Left ventricle myocardium superior (tissue), 1 donor: ENCODE measurements around the gene PALLD. TPM values are rescaled to one million over a fixed set of nuclear protein-coding genes. Genes with fewer than 3 reads are reported as not detected.
"Not testable (repeated sequence)": the region's sequence is repeated elsewhere in the genome, so short reads cannot be mapped to it uniquely, and the experiment has no call there.

ENCODE experiments used
- ATAC-seq: fragments of 200-7000 bp; cut with Tn5 transposase; one replicate; pipeline ENCODE4 v1.9.1; 2020; ENCODE audit warnings: mild to moderate bottlenecking, moderate library complexity
- DNase-seq: peaks from one replicate; pipeline ENCODE4 v3.0.0-alpha.2; 2020
- intact Hi-C: fragments of 100-400 bp; cut with micrococcal nuclease; formaldehyde crosslinking; loops from one replicate; pipeline ENCODE4 v1.11.0; 2022
- total RNA-seq: library from RNA; stranded (reverse); fragmentation: NEBNext Ultra II Directional; extraction: Animal tissue kit (Norgen Biotek cat#: 25700); gene quantifications from one replicate; pipeline ENCODE4 v1.2.1, GENCODE V29; 2021
- donor health status: DM: no; HTN: yes; CAD: no; lungs with severe emphysema.

Gene PALLD
- total RNA-seq, 1 donor from 2014 or later, result 998 TPM

DNA sequence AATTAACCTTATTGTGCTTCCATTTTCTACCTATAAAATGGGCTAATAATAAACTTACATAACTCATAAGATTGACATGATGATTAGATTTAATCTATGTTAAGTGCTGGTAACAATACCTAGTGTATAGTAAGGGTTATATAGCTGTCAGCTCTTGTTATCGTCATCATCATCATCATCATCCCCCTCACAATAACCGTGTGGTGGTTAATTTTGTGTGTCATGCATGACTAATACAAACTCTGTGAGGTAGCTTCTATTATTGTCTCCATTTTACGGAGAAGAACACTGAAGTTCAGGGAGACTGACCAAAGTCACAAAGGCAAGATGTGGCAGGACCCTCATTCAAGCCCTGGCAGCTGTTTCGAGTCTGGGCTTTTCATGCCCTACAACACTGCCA lies 211.3 kb downstream of the PALLD start:
- ATAC-seq, result no peak
- intact Hi-C loops, result no loop called here

DNA sequence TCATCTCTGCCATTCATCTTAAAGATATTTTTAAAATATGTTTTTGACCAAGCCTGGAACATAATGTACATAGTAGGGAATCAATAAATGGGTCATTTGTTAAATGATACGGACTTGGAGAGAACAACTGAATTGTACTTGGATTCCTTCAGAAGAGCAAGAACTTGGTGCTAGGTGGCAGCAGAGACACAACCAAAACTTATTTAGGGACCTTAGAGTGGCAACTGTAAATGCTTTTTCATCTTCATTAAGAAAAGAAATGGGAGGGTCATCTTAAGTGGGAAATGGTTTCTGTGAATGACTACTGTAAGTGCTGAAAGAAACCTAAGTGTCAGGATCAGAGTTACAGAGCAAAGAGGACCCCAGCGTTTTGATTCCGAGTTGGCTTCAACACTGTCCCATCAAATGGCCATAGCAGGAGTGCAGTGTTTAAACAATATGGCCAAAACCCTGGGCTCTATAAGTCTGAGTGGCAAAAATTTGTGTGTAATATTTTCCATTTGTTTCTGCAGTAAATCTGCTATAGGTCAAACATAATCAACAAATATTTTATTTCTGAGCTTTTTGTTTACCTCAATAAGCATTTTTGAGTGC lies 213.6 kb downstream of the PALLD start:
- ATAC-seq (peak; percentile 71), DNase-seq (no peak)
- intact Hi-C loops, result loop anchor here (5.0 kb wide), 1 partner anchor 212 kb away; no protein-coding TSS in a partner anchor

More for the DNA sequence above, 211.3 kb downstream of the PALLD start:
- no peak for DNase-seq

DNA sequence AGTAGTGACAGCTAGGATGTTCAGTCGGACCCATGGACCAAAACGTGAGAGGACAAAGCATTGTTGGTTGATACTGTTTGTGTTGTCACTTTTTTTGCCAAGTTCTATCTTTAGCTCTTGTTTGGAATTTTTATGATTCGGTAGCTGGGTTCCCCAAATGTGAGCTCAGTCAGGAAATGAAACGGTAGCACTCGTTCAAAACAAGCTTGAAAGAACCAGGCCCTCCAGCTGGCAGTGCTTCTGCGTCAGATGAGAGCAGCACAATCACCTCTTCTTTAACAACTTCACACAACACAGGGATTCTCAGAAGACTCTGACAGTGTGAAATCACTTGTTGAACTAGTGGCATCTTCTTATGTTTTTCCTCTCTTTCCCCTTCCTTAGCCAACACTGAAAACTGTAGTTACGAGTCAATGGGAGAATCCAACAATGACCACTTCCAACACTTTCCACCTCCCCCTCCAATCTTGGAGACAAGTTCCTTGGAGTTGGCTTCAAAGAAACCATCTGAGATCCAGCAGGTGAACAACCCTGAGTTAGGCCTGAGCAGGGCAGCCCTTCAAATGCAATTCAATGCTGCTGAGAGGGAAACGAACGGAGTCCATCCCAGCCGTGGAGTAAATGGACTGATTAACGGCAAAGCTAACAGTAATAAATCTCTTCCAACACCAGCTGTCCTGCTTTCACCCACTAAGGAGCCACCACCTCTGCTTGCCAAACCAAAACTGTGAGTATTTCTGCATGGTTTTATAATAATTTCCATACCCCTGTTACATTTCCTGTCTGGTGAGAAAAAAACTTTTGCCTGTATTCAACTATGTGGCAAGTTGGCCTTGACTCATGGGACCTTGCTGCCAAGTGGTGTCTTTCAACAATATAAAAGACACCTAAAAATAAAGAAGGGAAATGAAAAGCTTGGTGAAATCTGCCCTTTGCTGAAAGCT lies 214.6 kb downstream of the PALLD start:
- ATAC-seq, result peak; percentile 43
- intact Hi-C loops, result loop anchor here (5.0 kb wide), 1 partner anchor 211 kb away; no protein-coding TSS in a partner anchor
- peak; percentile 37 for DNase-seq

DNA sequence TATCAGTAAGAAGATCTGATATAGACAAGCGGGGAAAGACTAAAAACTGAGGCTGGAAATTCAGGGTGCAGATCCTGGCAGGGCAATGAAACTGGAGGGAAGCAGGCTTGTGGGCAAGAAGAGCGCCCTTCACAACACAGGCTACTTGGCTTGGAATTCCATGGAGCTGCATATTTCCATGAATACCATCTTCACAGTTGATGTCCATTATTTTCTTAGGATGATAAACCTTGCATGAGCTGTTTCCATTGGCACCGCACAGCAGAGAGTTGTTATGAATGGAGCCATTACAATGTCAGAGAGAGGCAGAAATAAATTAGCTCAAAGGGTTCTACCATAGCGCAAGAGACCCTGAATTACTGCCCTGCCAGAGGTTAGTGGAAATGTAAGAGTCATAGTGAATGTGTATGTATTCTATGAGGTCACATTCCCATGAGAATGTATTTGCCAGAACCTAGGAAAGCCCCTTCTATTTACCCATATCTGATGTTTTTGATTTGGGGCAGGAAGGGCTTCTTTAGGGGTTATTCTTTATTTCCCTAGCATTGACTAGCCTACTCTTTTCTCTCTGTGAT lies 215.6 kb downstream of the PALLD start:
- intact Hi-C loops, result loop anchor here (5.0 kb wide), 1 partner anchor 210 kb away; no protein-coding TSS in a partner anchor
- no peak for DNase-seq
- ATAC-seq, result no peak

DNA sequence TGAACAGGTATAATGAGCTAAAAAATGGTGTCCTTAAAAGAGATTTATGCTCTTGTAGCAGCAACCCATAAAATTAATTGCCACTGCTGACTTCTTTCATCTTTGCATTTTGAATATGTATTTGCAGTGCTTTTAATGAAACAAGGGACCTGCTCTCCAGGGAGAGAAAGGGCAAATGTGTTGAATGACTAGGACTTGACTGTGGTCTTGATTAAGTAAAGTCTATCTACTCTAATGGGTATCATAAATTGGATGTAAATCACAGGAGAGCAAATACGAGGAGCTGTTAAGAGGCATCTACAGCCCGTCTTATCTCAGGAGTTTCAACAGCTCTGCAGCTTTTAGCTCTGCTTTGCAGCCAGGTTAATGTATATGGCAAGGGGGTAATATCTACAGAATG lies 216.4 kb downstream of the PALLD start:
- intact Hi-C loops, result loop anchor here (5.0 kb wide), 1 partner anchor 209 kb away; no protein-coding TSS in a partner anchor
- ATAC-seq (no peak), DNase-seq (no peak)

DNA sequence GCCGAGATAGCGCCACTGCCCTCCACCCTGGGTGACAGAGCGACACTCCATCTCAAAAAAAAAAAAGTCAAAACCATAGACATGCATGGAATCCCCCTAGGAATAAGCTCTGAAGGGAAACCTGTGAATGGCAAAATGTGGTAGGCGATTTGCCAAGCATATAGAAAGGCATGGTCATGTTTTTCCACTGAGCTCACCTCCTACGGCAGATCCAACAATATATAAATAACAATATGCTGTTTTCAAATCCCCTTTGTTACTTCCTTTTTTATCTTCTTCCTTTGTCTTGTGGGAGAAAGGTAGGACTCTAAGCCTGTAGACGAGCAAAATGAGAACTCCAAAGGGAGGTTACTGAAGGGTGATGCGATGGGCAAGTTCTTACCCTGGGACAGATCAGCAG lies 219.0 kb downstream of the PALLD start:
- ATAC-seq (no peak), DNase-seq (no peak)
- intact Hi-C loops, result no loop called here

DNA sequence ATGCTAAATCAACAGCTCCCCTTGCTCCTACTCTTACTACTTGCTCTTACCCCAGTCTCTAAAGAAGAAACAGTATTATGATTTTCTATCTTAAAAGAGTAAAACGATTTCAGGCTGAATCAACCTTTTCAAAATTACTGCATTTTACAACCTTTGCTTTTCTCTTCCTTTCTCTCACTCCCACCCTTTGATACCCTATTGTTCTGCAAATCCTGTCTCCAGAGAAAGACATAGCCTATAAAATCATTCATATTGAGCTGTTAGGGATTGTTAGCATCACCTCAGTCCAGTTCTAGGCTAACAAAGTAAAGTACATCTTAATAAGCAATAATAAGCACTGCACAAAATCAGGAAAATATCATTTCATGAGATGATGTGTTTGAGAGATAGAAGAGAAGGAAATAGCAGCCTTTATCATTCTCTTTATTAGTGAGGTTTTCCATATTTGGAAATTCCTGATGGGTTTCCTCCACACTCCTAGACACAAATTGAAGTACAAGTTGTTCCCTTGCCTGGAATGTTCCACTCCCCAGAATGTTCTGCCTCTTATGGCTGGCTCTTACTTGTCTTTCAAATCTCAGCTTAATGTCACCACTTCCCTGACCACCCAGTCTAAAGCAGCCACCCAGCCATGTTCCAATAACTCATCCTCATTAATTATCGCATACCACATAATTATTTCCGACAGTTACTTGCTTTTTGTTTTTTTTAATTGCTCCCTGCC lies 219.7 kb downstream of the PALLD start:
- ATAC-seq, result peak; percentile 88
- DNase-seq, result no peak
- intact Hi-C loops, result no loop called here

DNA sequence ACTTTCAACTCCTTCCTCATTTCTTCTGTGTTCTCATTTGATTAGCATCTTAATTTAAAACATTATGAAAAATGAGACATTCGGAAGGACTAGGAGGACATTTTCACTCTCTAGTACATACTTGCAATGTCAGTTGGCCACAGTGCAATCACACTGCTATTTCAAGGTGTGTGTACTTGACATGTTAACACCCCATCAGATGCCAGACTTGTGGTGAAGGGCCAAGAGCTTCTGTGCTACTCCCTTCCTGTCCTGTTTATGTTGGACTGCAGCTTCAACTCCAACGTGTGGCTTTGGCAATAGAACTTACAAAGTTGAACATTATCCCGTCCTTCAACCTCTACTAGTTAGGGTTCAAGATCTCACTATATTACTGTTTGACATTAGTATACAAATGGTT lies 221.0 kb downstream of the PALLD start:
- ATAC-seq (peak; percentile 94), DNase-seq (peak; percentile 32)
- intact Hi-C loops, result no loop called here

DNA sequence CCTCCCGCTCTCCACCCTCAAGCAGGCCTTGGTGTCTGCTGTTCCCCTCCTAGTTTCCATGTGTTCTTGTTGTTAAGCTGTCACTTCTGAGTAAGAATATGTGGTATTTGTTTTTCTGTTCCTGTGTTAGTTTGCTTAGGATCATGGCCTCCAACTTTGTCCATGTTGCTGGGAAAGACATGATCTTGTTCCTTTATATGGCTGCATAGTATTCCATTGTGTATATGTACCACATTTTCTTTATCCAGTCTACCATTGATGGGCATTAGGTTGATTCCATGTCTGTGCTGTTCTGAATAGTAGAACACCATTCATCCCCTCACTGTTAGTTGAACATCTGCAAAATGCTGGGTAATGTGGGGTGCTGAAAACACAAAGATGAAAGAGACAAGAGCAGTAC lies 222.9 kb downstream of the PALLD start:
- intact Hi-C loops, result no loop called here
- no peak for ATAC-seq

DNA sequence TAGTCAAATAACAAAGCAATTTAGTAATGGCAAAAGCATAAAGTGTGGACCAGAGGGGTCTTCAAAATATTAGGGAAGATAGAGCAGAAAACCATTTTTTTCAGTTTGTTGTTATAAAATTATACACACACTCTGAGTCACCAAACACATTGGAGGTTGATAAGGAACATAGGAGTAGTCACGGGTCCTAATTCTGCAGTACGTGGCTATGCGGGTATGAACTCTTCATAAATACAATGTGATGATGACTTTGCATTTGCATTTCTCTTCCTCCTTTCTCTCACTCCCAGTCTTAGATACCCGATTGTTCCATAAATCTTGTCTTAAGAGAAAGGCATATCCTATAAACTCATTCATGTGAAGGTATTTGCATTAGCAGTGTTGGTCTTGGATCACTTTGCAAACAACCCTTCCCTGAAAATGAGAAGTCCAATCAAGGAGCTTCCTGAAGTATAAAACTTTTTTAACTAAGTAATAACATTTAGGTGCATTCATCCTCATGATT lies 223.6 kb downstream of the PALLD start:
- intact Hi-C loops, result no loop called here
- no peak for DNase-seq
- no peak for ATAC-seq

More for the DNA sequence above, 222.9 kb downstream of the PALLD start:
- DNase-seq, result no peak

DNA sequence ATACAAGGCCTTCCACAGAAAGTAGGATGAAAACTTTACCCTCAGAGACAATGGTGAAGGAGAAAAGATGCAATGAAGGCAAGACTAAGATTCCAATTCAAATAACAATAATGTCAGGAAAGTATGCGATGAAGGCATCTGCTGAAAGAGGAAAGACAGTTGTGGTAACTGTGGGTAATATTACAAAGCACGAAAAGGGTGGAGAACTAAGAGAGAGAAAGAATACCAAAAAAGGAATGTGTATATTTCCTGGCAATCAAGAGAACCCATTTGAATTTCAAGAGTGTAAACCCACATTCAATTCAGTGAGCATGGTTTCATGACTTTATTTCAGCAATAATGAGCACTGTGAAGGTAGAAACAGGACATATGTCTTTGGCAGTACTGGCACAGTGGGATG lies 225.5 kb downstream of the PALLD start:
- ATAC-seq (no peak), DNase-seq (no peak)
- intact Hi-C loops, result no loop called here

DNA sequence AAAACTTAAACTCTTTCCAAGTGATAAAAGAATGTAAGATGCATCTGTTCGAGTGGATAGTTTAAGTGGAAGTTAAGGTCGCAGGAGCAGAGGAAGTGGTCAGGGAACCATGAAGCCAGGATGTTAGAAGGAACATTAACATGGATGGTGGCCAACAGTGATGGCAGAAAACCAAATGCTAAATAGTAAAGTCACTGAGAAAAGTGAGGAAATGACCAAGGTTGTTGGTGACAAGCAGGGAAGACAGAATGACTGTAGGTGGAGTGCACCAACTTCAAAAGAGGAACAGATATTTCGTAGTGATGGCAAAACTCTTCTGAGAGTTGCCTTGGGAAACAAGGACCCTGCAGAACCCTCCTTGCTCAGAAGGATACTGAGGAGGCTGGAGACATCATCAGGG lies 226.2 kb downstream of the PALLD start:
- intact Hi-C loops, result no loop called here
- DNase-seq (no peak), ATAC-seq (peak; percentile 59)

DNA sequence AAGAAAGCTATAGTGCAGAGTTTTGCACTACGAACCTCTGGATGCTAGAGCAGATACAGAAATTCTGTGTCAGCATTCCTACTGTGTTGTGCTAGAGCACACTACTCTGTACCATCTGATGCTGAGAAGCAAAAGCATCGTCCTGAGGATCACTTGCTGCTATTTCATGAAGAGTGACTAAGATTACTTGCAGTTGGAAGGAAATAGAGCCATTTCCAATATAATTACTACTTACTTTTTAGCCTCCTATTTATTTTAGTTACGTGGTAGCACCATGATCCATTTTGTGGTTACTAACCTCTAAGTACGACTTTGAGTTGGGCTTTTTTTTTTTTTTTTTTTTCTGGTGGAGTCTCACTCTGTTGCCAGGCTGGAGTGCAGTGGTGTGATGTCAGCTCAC lies 226.7 kb downstream of the PALLD start:
- ATAC-seq, result peak; percentile 14
- intact Hi-C loops, result no loop called here

DNA sequence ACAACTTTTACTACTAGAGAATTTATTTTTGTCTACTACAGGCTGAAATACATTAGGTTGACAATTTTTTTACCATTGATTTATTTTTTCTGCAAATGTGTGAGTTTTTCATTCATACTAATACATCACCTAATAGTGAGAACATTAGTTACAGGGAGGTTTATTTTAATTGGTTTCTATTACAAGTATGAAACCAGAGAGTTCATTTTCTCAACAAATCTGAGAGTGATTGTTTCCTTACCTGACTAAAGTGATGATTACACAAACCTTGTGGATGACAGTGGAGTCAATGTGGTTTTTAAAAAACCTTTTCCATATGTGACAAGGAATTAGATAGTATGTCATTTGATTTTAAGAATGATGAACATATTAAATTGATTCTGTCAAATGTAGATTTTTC lies 227.4 kb downstream of the PALLD start:
- ATAC-seq (no peak), DNase-seq (no peak)
- intact Hi-C loops, result no loop called here

More for the DNA sequence above, 226.7 kb downstream of the PALLD start:
- no peak for DNase-seq

DNA sequence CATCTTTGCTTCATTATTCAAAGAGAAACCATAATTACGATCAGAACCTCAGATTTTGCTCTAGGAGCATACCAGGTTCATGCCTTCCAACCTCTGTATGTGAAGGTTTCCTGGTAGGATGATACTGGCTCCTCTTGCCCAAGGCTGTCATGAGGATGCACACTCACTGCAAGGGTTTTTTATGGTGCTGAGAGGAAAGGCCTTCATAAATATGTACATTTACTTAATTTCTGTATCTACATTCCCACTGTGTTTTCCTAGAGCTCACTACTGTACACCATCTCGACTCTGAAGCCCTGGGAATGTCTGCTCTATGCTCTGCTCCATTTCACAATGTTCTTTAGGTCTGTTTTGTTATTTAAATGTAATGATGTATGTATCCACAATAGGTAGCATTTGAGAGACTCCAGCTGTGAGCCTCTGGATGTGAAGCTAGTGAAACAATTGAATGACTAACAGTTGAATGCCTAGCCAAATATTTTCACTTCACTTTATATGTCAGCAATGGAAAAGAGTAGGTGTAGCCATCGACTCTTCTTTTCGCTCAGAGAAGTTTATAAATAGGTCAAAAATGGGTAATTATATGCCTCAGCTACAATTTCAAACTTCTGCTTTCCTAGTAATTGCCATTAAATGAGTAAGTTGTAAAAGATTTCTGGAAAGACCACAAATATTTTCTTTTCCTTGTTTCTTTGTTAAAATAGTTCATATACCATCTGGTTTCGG lies 228.0 kb downstream of the PALLD start:
- intact Hi-C loops, result no loop called here
- DNase-seq (no peak), ATAC-seq (no peak)

DNA sequence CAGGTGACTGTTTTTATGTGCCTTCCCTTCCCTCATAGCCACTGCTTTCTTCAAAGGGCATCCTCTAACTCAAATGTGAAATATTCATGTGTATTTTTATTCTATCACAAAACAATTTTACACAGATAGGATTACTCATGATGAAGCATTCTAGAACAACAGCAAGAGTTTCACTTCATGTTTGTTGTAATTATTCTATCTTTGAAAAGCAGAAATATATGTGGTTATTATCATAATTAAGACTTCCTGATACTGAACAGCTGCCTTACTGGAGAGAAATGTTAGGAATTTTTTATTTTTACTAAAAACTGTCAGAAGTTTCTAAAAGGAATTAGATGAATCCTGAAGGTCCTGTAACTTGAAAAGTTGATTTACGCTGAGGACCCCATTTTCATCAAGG lies 229.1 kb downstream of the PALLD start:
- intact Hi-C loops, result no loop called here
- no peak for ATAC-seq

DNA sequence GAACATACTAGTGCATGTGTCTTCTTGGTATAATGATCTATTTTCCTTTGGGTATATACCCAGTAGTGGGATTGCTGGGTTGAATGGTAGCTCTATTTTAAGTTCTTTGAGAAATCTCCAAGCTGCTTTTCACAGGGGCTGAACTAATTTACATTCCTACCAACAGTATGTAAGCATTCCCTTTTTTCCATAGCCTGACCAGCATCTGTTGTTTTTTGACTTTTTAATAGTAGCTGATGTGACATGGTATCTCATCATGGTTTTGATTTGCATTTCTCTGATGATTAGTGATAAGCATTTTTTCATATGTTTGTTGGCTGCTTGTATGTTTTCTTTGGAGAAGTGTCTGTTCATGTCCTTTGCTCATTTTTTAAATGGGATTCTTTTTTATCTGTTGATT lies 230.3 kb downstream of the PALLD start:
- ATAC-seq, DNase-seq, intact Hi-C loops: not testable (repeated sequence)

More for the DNA sequence above, 229.1 kb downstream of the PALLD start:
- DNase-seq, result no peak

DNA sequence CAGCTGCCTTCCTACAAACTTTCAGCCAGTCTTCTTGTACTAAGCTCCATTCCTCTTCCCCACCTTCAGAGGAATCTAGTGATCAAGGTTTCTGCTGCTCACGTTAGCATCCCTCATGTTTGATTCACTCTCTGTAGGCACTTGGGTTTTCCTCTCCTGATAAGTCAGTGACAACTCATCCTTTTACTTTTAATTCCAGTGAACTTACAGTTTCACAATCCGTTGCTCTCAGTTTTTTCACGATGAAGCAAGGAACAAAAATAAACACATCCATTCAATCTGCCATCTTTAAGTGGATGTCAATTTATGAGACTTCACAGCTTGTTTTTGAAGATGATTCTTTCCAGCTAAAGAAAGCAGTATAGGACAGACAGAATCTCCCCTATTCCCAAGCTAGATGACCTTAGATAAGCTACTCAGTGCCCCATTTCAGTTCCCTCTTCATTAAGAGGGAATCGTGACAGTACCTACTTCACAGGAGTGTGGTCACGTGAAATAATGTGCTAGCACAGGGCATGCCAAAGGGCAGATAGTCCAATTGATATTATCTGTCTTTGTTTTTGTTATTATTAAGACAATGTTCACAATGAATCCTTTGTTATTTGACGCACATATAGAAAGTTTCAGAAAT lies 234.3 kb downstream of the PALLD start:
- DNase-seq (no peak), ATAC-seq (no peak)
- intact Hi-C loops, result no loop called here
